H9 (cell line): ENCODE data around the gene OR5F1. TPM values are rescaled to one million over a fixed set of nuclear protein-coding genes. Genes with fewer than 3 reads are reported as not detected.

Experiments used
- DNase-seq: peaks from one replicate; pipeline ENCODE4 v3.0.0-alpha.2; 2017
- H2AFZ ChIP-seq: one replicate; pipeline ENCODE4 v1.6.1; 2013; ENCODE audit warnings: mild to moderate bottlenecking, low read length, control low read depth, moderate library complexity
- H2AK5ac ChIP-seq: 2 replicates; pipeline ENCODE4 v1.6.1; 2013; ENCODE audit warnings: low read length, control low read depth, mixed read lengths; ENCODE audit not compliant: insufficient read length
- H2BK120ac ChIP-seq: one replicate; pipeline ENCODE4 v1.6.1; 2013; ENCODE audit warnings: low read depth, mild to moderate bottlenecking, low read length, control low read depth, inconsistent platforms; ENCODE audit not compliant: poor library complexity, severe bottlenecking
- H2BK12ac ChIP-seq: 2 replicates; pipeline ENCODE4 v1.6.1; 2013; ENCODE audit warnings: low read length, control low read depth, mixed read lengths, low read depth; ENCODE audit not compliant: insufficient read length
- H2BK15ac ChIP-seq: 2 replicates; pipeline ENCODE4 v1.6.1; 2013; ENCODE audit warnings: low read depth, low read length, control low read depth
- H2BK20ac ChIP-seq: one replicate; pipeline ENCODE4 v1.6.1; 2013; ENCODE audit warnings: low read depth, mild to moderate bottlenecking, low read length, control low read depth, inconsistent platforms; ENCODE audit not compliant: poor library complexity, severe bottlenecking
- H2BK5ac ChIP-seq: 2 replicates; pipeline ENCODE4 v1.6.1; 2013; ENCODE audit warnings: low read length, control low read depth, mixed read lengths; ENCODE audit not compliant: insufficient read length
- H3K14ac ChIP-seq: 2 replicates; pipeline ENCODE4 v1.6.1; 2013; ENCODE audit warnings: low read length, control low read depth; ENCODE audit not compliant: insufficient read depth
- H3K18ac ChIP-seq: 2 replicates; pipeline ENCODE4 v1.6.1; 2013; ENCODE audit warnings: low read depth, mild to moderate bottlenecking, mixed read lengths, low read length, control low read depth; ENCODE audit not compliant: insufficient read length
- H3K23ac ChIP-seq: 2 replicates; pipeline ENCODE4 v1.6.1; 2013; ENCODE audit warnings: low read length, control low read depth, mixed read lengths, low read depth; ENCODE audit not compliant: insufficient read length
- H3K23me2 ChIP-seq: 2 replicates; pipeline ENCODE4 v1.6.1; 2013; ENCODE audit warnings: low read depth, mild to moderate bottlenecking, mixed read lengths, low read length, control low read depth; ENCODE audit not compliant: insufficient read length, poor library complexity, severe bottlenecking
- H3K27ac ChIP-seq: 2 replicates; pipeline ENCODE4 v1.5.1; 2013; ENCODE audit warnings: low read length, control low read depth, mixed read lengths, low read depth; ENCODE audit not compliant: insufficient read length
- H3K27me3 ChIP-seq: 2 replicates; pipeline ENCODE4 v1.6.1; 2013; ENCODE audit warnings: low read length, control low read depth, inconsistent platforms; ENCODE audit not compliant: insufficient read depth
- H3K4ac ChIP-seq: 2 replicates; pipeline ENCODE4 v1.6.1; 2013; ENCODE audit warnings: low read depth, mild to moderate bottlenecking, control low read depth, inconsistent platforms, low read length, moderate library complexity
- H3K4me1 ChIP-seq: 2 replicates; pipeline ENCODE4 v1.6.1; 2013; ENCODE audit warnings: low read length, control low read depth, inconsistent platforms; ENCODE audit not compliant: insufficient read depth
- H3K4me2 ChIP-seq: 2 replicates; pipeline ENCODE4 v1.6.1; 2013; ENCODE audit warnings: low read length, control low read depth, mixed read lengths; ENCODE audit not compliant: insufficient read length, insufficient read depth
- H3K56ac ChIP-seq: 2 replicates; pipeline ENCODE4 v1.6.1; 2013; ENCODE audit warnings: low read depth, mild to moderate bottlenecking, mixed read lengths, low read length, control low read depth; ENCODE audit not compliant: insufficient read length
- H3K79me1 ChIP-seq: 2 replicates; pipeline ENCODE4 v1.6.1; 2013; ENCODE audit warnings: low read depth, mild to moderate bottlenecking, moderate library complexity, low read length, control low read depth, inconsistent platforms; ENCODE audit not compliant: insufficient read depth, poor library complexity, severe bottlenecking
- H3K79me2 ChIP-seq: 2 replicates; pipeline ENCODE4 v1.6.1; 2013; ENCODE audit warnings: low read length, control low read depth, inconsistent platforms; ENCODE audit not compliant: insufficient read depth
- H3K9ac ChIP-seq: 2 replicates; pipeline ENCODE4 v1.6.1; 2013; ENCODE audit warnings: low read length, control low read depth, mixed read lengths; ENCODE audit not compliant: insufficient read length; ENCODE audit errors: extremely low read depth
- H3K9me3 ChIP-seq: one replicate; pipeline ENCODE4 v1.6.1; 2013; ENCODE audit warnings: low read depth, low read length, inconsistent platforms; ENCODE audit not compliant: control insufficient read depth
- H3T11ph ChIP-seq: one replicate; pipeline ENCODE4 v1.6.1; 2013; ENCODE audit warnings: mild to moderate bottlenecking, low read length, control low read depth, inconsistent platforms
- H4K20me1 ChIP-seq: one replicate; pipeline ENCODE4 v1.6.1; 2013; ENCODE audit not compliant: control insufficient read depth, insufficient read length, insufficient read depth
- H4K5ac ChIP-seq: 2 replicates; pipeline ENCODE4 v1.6.1; 2013; ENCODE audit warnings: low read depth, mild to moderate bottlenecking, mixed read lengths, low read length, control low read depth; ENCODE audit not compliant: insufficient read length
- H4K8ac ChIP-seq: replicated peaks from 2 replicates; pipeline ENCODE4 v1.6.1; 2013; ENCODE audit warnings: low read length, control low read depth, mixed read lengths, low read depth; ENCODE audit not compliant: insufficient read length
- H4K91ac ChIP-seq: 2 replicates; pipeline ENCODE4 v1.6.1; 2013; ENCODE audit warnings: low read depth, mild to moderate bottlenecking, moderate library complexity, mixed read lengths, low read length, control low read depth; ENCODE audit not compliant: insufficient read length
- H3K27ac Mint-ChIP-seq, 3 experiments: 2 replicates in 2 of 3; 3 replicates in 1 of 3; pipeline ENCODE4 v1.8.0; 2020 to 2021; ENCODE audit warnings: mixed read lengths in 3 of 3, mild to moderate bottlenecking in 1 of 3, moderate library complexity in 1 of 3
- H3K27me3 Mint-ChIP-seq: 2 replicates; pipeline ENCODE4 v1.8.0; 2021; ENCODE audit warnings: low read depth, mild to moderate bottlenecking, moderate library complexity, mixed read lengths
- H3K36me3 Mint-ChIP-seq, 3 experiments: 2 replicates in 2 of 3; 3 replicates in 1 of 3; pipeline ENCODE4 v1.8.0; 2020 to 2021; ENCODE audit warnings: low read depth in 3 of 3, mixed read lengths in 3 of 3; ENCODE audit not compliant: insufficient read depth in 1 of 3
- H3K4me1 Mint-ChIP-seq, 2 experiments: 2 replicates each; pipeline ENCODE4 v1.8.0; 2020; ENCODE audit warnings: mixed read lengths in 2 of 2
- H3K4me3 Mint-ChIP-seq, 2 experiments: 2 replicates in 1 of 2; 3 replicates in 1 of 2; pipeline ENCODE4 v1.8.0; 2020 to 2021; ENCODE audit warnings: mild to moderate bottlenecking in 2 of 2, mixed read lengths in 2 of 2, moderate library complexity in 1 of 2
- H3K9me3 Mint-ChIP-seq, 2 experiments: 2 replicates in 1 of 2; 3 replicates in 1 of 2; pipeline ENCODE4 v1.8.0; 2020; ENCODE audit warnings: mild to moderate bottlenecking in 2 of 2, mixed read lengths in 2 of 2, moderate library complexity in 1 of 2
- WGBS: extraction: QIAGEN DNeasy Blood & Tissue Kit; methylation state at CpG from one replicate; pipeline ENCODE4 v1.1.7; 2013; ENCODE audit warnings: missing lambda C conversion rate, low lambda C conversion rate, mixed read lengths; ENCODE audit not compliant: insufficient read length; ENCODE audit errors: extremely low coverage; 5-methylcytosine and 5-hydroxymethylcytosine counted together
- total RNA-seq: library from RNA; stranded (reverse); gene quantifications from 2 replicates; pipeline ENCODE4 v1.2.1, GENCODE V29; 2021
- TF ChIP-seq, protein P1 (sequence below): fragments of 200-600 bp; sonication (generic); conservative IDR thresholded peaks from 3 replicates; pipeline ENCODE4 v1.8.0; 2021; ENCODE audit warnings: antibody characterized with exemption, mild to moderate bottlenecking

Gene OR5F1
- total RNA-seq, 1 experiment from 2014 or later = not detected

DNA sequence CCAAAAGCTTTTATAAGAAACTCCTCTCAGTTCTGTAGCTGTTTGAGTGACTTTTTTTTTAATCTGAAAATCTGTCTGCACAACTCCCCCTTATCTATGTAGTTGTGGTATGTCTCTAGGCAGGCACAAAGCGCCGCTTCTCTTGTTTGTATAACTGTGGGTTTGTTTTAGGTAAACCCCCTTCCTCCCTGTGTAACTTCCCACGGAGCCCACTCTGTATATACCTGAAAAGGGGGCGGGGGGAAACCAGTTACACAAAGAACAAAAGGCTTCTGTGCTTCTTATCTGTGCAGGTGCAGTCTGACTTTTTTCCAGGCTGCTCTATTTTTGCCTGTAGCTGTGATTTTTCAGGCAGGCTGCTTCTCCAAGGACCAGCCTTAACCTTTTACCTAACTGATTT lies 37.9 kb downstream of the OR5F1 start:
- Histone ChIP-seq H3K23ac (no peak overlapping the region), H2BK120ac (no peak overlapping the region), H2AFZ (no peak overlapping the region), H3K79me1 (no peaks in the 10 kb centered on the region), H3K14ac (no peak overlapping the region), H3K18ac (no peak overlapping the region), H2BK12ac (no peak overlapping the region), H4K5ac (no peak overlapping the region), H3K9me3 (peaks cover 6% of the 10 kb centered on the region), H3T11ph (no peak overlapping the region), H2AK5ac (no peak overlapping the region), H4K91ac (no peak overlapping the region), H3K27me3 (no peaks in the 10 kb centered on the region), H2BK15ac (no peak overlapping the region), H3K27ac (no peak overlapping the region), H2BK5ac (no peak overlapping the region), H3K4ac (no peak overlapping the region), H2BK20ac (no peak overlapping the region), H3K79me2 (no peaks in the 10 kb centered on the region), H4K20me1 (no peaks in the 10 kb centered on the region), H3K23me2 (no peaks in the 10 kb centered on the region), H4K8ac (no peak overlapping the region), H3K56ac (no peak overlapping the region), H3K4me2 (no peak overlapping the region), H3K4me1 (no peaks in the 10 kb centered on the region), H3K9ac (no peak overlapping the region)
- no peaks in the 10 kb centered on the region for H3K4me1 Mint-ChIP-seq
- H3K36me3 Mint-ChIP-seq = peaks cover 0 to 13% (median 3%) of the 10 kb centered on the region in 3 experiments; a peak in 3 of 7 replicates
- peaks cover 11 to 23% of the 10 kb centered on the region in 2 experiments for H3K9me3 Mint-ChIP-seq
- no peak overlapping the region; a peak in 1 of 7 replicates for H3K27ac Mint-ChIP-seq
- DNase-seq = no peak
- no CpG with 5 or more reads among the region's 4 CpGs for WGBS
- TF ChIP-seq, protein P1, sequence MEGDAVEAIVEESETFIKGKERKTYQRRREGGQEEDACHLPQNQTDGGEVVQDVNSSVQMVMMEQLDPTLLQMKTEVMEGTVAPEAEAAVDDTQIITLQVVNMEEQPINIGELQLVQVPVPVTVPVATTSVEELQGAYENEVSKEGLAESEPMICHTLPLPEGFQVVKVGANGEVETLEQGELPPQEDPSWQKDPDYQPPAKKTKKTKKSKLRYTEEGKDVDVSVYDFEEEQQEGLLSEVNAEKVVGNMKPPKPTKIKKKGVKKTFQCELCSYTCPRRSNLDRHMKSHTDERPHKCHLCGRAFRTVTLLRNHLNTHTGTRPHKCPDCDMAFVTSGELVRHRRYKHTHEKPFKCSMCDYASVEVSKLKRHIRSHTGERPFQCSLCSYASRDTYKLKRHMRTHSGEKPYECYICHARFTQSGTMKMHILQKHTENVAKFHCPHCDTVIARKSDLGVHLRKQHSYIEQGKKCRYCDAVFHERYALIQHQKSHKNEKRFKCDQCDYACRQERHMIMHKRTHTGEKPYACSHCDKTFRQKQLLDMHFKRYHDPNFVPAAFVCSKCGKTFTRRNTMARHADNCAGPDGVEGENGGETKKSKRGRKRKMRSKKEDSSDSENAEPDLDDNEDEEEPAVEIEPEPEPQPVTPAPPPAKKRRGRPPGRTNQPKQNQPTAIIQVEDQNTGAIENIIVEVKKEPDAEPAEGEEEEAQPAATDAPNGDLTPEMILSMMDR = no peak
- no peak overlapping the region for H3K4me3 Mint-ChIP-seq
- no peaks in the 10 kb centered on the region for H3K27me3 Mint-ChIP-seq
